Gastrocnemius medialis (tissue), 4 donors: ENCODE results near the gene TOMM7. TPM values are rescaled to one million over a fixed set of nuclear protein-coding genes. Genes with fewer than 3 reads are reported as not detected.

Experiments
- ATAC-seq, 2 donors: fragments of 150-250 bp; one replicate each; pipeline ENCODE4 v1.9.1; 2016
- DNase-seq, 2 donors: peaks; one replicate each; pipeline ENCODE4 v3.0.0-alpha.2; 2019
- H3K27ac ChIP-seq, 4 donors: fragments of 200-600 bp; sonication (generic); 1 replicate in 1 of 4; 2 replicates in 3 of 4; pipeline ENCODE4 v1.5.1; 2016 to 2018; ENCODE audit warnings: mild to moderate bottlenecking in 2 of 4, moderate library complexity in 1 of 4
- H3K27me3 ChIP-seq, 3 donors: fragments of 200-600 bp; sonication (generic) in 2 of 3; 1 replicate in 1 of 3; 2 replicates in 2 of 3; pipeline versions ENCODE4 v1.5.1 to v1.6.0; 2016 to 2019; ENCODE audit warnings: mild to moderate bottlenecking in 1 of 3, moderate library complexity in 1 of 3
- H3K36me3 ChIP-seq, 2 donors: fragments of 200-600 bp; sonication (generic) in 1 of 2; one replicate each; pipeline ENCODE4 v1.5.1; 2017 to 2018
- H3K4me1 ChIP-seq, 2 donors: fragments of 200-600 bp; sonication (generic) in 1 of 2; one replicate each; pipeline ENCODE4 v1.5.1; 2016 to 2017; ENCODE audit warnings: mild to moderate bottlenecking in 2 of 2
- H3K4me3 ChIP-seq, 4 donors: fragments of 200-600 bp; sonication (generic) in 3 of 4; 1 replicate in 1 of 4; 2 replicates in 3 of 4; pipeline ENCODE4 v1.5.1; 2016 to 2019; ENCODE audit warnings: mild to moderate bottlenecking in 2 of 4
- H3K9me3 ChIP-seq, 3 donors: fragments of 200-600 bp; sonication (generic) in 2 of 3; 1 replicate in 1 of 3; 2 replicates in 2 of 3; pipeline ENCODE4 v1.5.1; 2016 to 2019
- CTCF ChIP-seq, 5 experiments: fragments of 450-650 bp in 3 of 5; fragments of 200-600 bp in 2 of 5; sonication (generic) in 2 of 5; IDR thresholded peaks in 4 of 5; conservative IDR thresholded peaks in 1 of 5; 1 replicate in 4 of 5; 2 replicates in 1 of 5; pipeline ENCODE4 v1.5.1; 2016 to 2019; ENCODE audit warnings: antibody characterized with exemption in 5 of 5, mild to moderate bottlenecking in 3 of 5, moderate library complexity in 3 of 5
- POLR2A ChIP-seq, 2 donors: fragments of 450-650 bp; IDR thresholded peaks; one replicate each; pipeline ENCODE4 v1.6.1; 2017; ENCODE audit warnings: antibody characterized with exemption in 2 of 2, mild to moderate bottlenecking in 2 of 2, moderate library complexity in 2 of 2
- in situ Hi-C, 4 donors: fragments of 200-750 bp; cut with MboI; loops; one replicate each; pipeline versions ENCODE4 v1.15.0 to v1.8.0; 2017; ENCODE audit warnings: low sequenced_read_pairs in 4 of 4
- intact Hi-C: fragments of 100-400 bp; cut with DNase I; formaldehyde crosslinking; loops from one replicate; pipeline ENCODE4 v1.15.1; 2023; ENCODE audit warnings: low total_unique reads
- total RNA-seq, 4 donors: library from RNA; depleted of rRNA; stranded (reverse); fragments of >200 nt; gene quantifications; one replicate each; pipeline versions ENCODE4 v1.1.0 to v1.2.3, GENCODE V29; 2016

Gene TOMM7
- total RNA-seq, 4 donors from 2014 or later, result 124 to 235 (median 218) TPM

GRCh38 chr7:22814261-22815208 is 8.1 kb downstream of the TOMM7 start:
- TF ChIP-seq POLR2A (IDR thresholded peaks at IDR 0.05) (no peak), CTCF (IDR thresholded peaks at IDR 0.05 in 4 of 5, conservative IDR thresholded peaks at IDR 0.05 in 1 of 5) (no peak)
- ATAC-seq, result peak; percentile 48 to 56
- Histone ChIP-seq H3K27ac (peak overlapping the region; percentile 6 to 91 (median 74)), H3K36me3 (peaks cover 0 to 9% of the 10 kb centered on the region in 2 donors), H3K9me3 (no peaks in the 10 kb centered on the region), H3K4me3 (no peak overlapping the region), H3K27me3 (no peaks in the 10 kb centered on the region), H3K4me1 (peaks cover 75 to 84% of the 10 kb centered on the region in 2 donors)
- intact Hi-C loops, result no loop called here
- in situ Hi-C loops, result no loop called here
- DNase-seq, result no peak

DNA sequence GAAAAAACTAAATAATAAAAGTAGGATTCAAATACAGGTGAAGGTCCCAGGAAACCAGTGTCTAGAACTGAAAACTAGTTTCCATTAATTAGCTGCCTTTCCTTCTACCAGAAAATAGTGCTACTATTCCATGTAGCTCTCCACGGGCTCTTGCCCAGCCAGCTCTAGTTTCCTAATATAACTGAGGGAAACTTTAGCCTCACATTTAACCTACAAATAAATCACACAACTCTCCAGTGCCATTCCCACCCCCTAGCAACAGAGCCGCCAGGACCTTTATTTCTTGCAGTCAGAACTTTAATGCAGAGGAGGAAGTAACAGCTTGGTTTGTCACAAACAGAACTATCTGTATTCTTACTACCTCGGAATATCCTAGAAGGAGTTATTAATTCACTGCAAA is 10.3 kb downstream of the TOMM7 start:
- DNase-seq, result peak in 1 of 2 donors; percentile 46
- H3K27ac ChIP-seq, result peak overlapping the region; percentile 53 to 91 (median 72)
- H3K4me1 ChIP-seq, result peaks cover 64% of the 10 kb centered on the region in 2 donors
- intact Hi-C loops, result no loop called here
- TF ChIP-seq POLR2A (IDR thresholded peaks at IDR 0.05) (no peak), CTCF (IDR thresholded peaks at IDR 0.05 in 4 of 5, conservative IDR thresholded peaks at IDR 0.05 in 1 of 5) (no peak)
- H3K27me3 ChIP-seq, result no peaks in the 10 kb centered on the region
- peak overlapping the region in 2 of 4 donors; percentile 11 to 14 for H3K4me3 ChIP-seq
- in situ Hi-C loops, result no loop called here
- H3K36me3 ChIP-seq, result peaks cover 0 to 7% of the 10 kb centered on the region in 2 donors
- ATAC-seq, result peak; percentile 80 to 94
- no peaks in the 10 kb centered on the region for H3K9me3 ChIP-seq

DNA sequence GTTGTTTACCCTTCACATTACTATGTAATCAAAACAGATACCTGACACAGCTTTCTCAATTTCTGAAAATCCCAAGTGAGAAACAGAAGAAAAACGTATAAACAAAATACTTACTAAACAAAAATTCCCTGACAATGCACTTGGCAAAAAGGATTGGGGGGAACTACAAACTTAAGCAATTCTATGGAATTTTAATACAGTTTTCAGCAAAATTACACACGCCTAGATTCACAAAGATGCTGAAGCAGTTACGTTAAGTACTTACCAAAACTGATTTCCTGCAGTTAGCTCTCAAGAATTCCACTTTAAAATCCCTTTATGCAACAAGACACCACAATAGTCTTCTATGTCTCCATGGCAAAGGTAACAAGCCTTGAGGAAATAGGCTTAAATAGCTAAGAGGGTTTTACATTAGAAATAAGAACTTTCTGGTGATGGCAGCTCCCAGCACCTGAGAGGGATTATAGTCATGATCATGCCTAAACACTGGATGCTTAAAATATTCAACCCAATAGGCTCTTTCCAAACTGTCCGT is 10.8 kb downstream of the TOMM7 start:
- Histone ChIP-seq H3K36me3 (peaks cover 0 to 1% of the 10 kb centered on the region in 2 donors), H3K4me3 (peak overlapping the region in 2 of 4 donors; percentile 11 to 14), H3K4me1 (peaks cover 59 to 61% of the 10 kb centered on the region in 2 donors), H3K9me3 (no peaks in the 10 kb centered on the region), H3K27ac (peak overlapping the region; percentile 53 to 91 (median 72)), H3K27me3 (no peaks in the 10 kb centered on the region)
- in situ Hi-C loops, result no loop called here
- peak in 1 of 2 donors; percentile 17 for ATAC-seq
- TF ChIP-seq CTCF (IDR thresholded peaks at IDR 0.05 in 4 of 5, conservative IDR thresholded peaks at IDR 0.05 in 1 of 5) (no peak), POLR2A (IDR thresholded peaks at IDR 0.05) (no peak)
- DNase-seq, result no peak
- intact Hi-C loops, result no loop called here

- Histone ChIP-seq H3K4me1 (peaks cover 50 to 53% of the 10 kb centered on the region in 2 donors), H3K27me3 (no peaks in the 10 kb centered on the region), H3K4me3 (no peak overlapping the region), H3K27ac (peak overlapping the region; percentile 53 to 91 (median 72)), H3K36me3 (no peaks in the 10 kb centered on the region), H3K9me3 (no peaks in the 10 kb centered on the region)
- ATAC-seq, result no peak
- intact Hi-C loops (no loop called here), in situ Hi-C loops (no loop called here)
- no peak for DNase-seq
- TF ChIP-seq POLR2A (IDR thresholded peaks at IDR 0.05), result no peak
- TF ChIP-seq CTCF (IDR thresholded peaks at IDR 0.05 in 4 of 5, conservative IDR thresholded peaks at IDR 0.05 in 1 of 5), result no peak
Observed at GRCh38 chr7:22810843-22811242, 11.8 kb downstream of the TOMM7 start.
